Cerebellar nuclear complex (tissue), 1 donor: ENCODE measurements around the gene MYCN.
"Not testable (repeated sequence)": the region's sequence is repeated elsewhere in the genome, so short reads cannot be mapped to it uniquely, and the experiment has no call there.

Experiments
- DNase-seq, 2 experiments: peaks; one replicate each; lab custom pipeline; 2025; lab: John Stamatoyannopoulos, UW

MYCN gene

GRCh38 chr2:15907461-15908324, 32.7 kb upstream of the MYCN start:
- no peak for DNase-seq

GRCh38 chr2:15908371-15908770, 32.0 kb upstream of the MYCN start:
- no peak for DNase-seq

GRCh38 chr2:15909157-15909556, 31.2 kb upstream of the MYCN start:
- no peak for DNase-seq

GRCh38 chr2:15909736-15910135, 30.6 kb upstream of the MYCN start:
- no peak for DNase-seq

GRCh38 chr2:15911270-15911669, 29.1 kb upstream of the MYCN start:
- not testable (repeated sequence) for DNase-seq

- DNase-seq, result no peak
Measured at GRCh38 chr2:15911686-15912085, 28.7 kb upstream of the MYCN start.

- DNase-seq, result no peak
Measured at GRCh38 chr2:15912203-15912602, 28.1 kb upstream of the MYCN start.

- no peak for DNase-seq
Measured at GRCh38 chr2:15913146-15913545, 27.2 kb upstream of the MYCN start.

- DNase-seq, result no peak
Measured at GRCh38 chr2:15914596-15915385, 25.6 kb upstream of the MYCN start.

GRCh38 chr2:15915546-15915945, 24.8 kb upstream of the MYCN start:
- not testable (repeated sequence) for DNase-seq

- no peak for DNase-seq
Measured at GRCh38 chr2:15916336-15916735, 24.0 kb upstream of the MYCN start.

GRCh38 chr2:15918761-15919356, 21.5 kb upstream of the MYCN start:
- DNase-seq, result no peak

- no peak for DNase-seq
Measured at GRCh38 chr2:15919716-15920434, 20.5 kb upstream of the MYCN start.

- DNase-seq, result no peak
Measured at GRCh38 chr2:15920696-15921095, 19.7 kb upstream of the MYCN start.

- no peak for DNase-seq
Measured at GRCh38 chr2:15923597-15923996, 16.8 kb upstream of the MYCN start.

GRCh38 chr2:15925819-15926218, 14.5 kb upstream of the MYCN start:
- no peak for DNase-seq

- no peak for DNase-seq
Measured at GRCh38 chr2:15926252-15926651, 14.1 kb upstream of the MYCN start.

- no peak for DNase-seq
Measured at GRCh38 chr2:15927551-15928218, 12.7 kb upstream of the MYCN start.

GRCh38 chr2:15929008-15929407, 11.3 kb upstream of the MYCN start:
- not testable (repeated sequence) for DNase-seq

GRCh38 chr2:15929861-15930260, 10.5 kb upstream of the MYCN start:
- DNase-seq, result no peak

- DNase-seq, result no peak
Measured at GRCh38 chr2:15930589-15931318, 9.6 kb upstream of the MYCN start.
